Colonic mucosa (tissue), 4 donors: ENCODE measurements around the gene GP2. TPM values are rescaled to one million over a fixed set of nuclear protein-coding genes. Genes with fewer than 3 reads are reported as not detected.

Experiments used
- DNase-seq: peaks from one replicate; pipeline ENCODE4 v3.0.0-alpha.2; 2020
- H3K27ac ChIP-seq: fragments of 200-600 bp; one replicate; pipeline ENCODE4 v1.8.0; 2021
- H3K27me3 ChIP-seq: fragments of 200-600 bp; one replicate; pipeline ENCODE4 v1.8.0; 2021
- H3K36me3 ChIP-seq: fragments of 200-600 bp; one replicate; pipeline ENCODE4 v1.8.0; 2021
- H3K4me1 ChIP-seq: fragments of 200-600 bp; one replicate; pipeline ENCODE4 v1.8.0; 2021; ENCODE audit warnings: mild to moderate bottlenecking
- H3K4me3 ChIP-seq: fragments of 200-600 bp; one replicate; pipeline ENCODE4 v1.8.0; 2021
- H3K9ac ChIP-seq, 2 donors: one replicate each; pipeline ENCODE4 v1.7.0; 2013; ENCODE audit warnings: control low read depth in 2 of 2, low read depth in 2 of 2, low read length in 2 of 2
- H3K9me3 ChIP-seq: fragments of 200-600 bp; one replicate; pipeline ENCODE4 v1.8.0; 2021
- CTCF ChIP-seq: fragments of 200-600 bp; IDR thresholded peaks from one replicate; pipeline ENCODE4 v1.8.0; 2022; ENCODE audit warnings: antibody characterized with exemption, mild to moderate bottlenecking
- intact Hi-C: fragments of 100-400 bp; cut with DNase I; formaldehyde crosslinking; loops from one replicate; pipeline ENCODE4 v1.14.1; 2022
- total RNA-seq, 2 donors: library from RNA; stranded (reverse); fragmentation: NEBNext Ultra II Directional in 1 of 2; extraction: Animal tissue kit (Norgen Biotek cat#: 25700) in 1 of 2; gene quantifications; one replicate each; pipeline ENCODE4 v1.2.1, GENCODE V29; 2021
- donor health status: healthy.
- donor health status: DM: no; HTN: no; CAD: no.
- donor health status: DM: no; HTN: no; CAD: no.

Gene GP2
- total RNA-seq, 2 donors from 2014 or later, result 5.3 to 31.1 TPM

DNA sequence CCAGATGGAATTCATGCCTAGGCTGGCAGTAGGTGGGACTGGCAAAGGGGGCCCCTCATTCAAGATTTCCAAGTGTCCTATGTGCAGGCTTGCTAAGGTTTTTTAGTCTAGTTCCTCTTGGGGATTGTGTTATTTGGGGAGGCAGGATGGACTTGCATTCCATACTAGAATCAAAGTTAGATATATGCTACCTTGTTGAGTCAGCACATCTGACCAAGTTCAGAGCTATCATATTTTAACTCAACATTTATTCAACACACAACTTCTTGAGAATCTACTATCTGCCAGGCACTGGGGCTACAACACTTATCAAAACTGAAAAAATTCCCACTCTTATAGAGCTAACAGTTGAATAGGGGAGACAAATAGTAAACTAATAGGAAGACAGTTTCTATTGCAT, 6.7 kb downstream of the GP2 start:
- H3K27ac ChIP-seq, result no peak overlapping the region
- no peak overlapping the region for H3K4me3 ChIP-seq
- H3K36me3 ChIP-seq, result no peaks in the 10 kb centered on the region

DNA sequence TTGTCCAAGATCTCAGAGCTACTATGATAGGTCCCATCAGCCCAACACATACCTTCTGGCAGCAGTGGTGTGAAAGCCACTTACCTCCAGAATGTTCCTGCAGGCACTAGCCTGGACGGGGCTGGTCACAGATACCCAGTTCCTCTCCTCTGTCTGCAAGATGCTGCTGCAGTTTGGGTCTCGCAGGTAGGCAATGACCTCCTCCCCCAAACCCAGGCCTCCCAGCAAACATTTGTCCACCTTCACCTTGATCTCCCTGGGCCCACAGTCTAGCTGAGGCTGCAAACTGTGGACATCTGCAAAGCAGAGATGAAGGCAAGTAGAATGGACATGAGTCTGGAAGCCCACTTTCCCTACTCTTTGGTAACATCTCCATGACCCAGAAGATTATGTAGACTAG, 7.1 kb downstream of the GP2 start:
- no peaks in the 10 kb centered on the region for H3K4me1 ChIP-seq
- no peak overlapping the region for H3K27ac ChIP-seq
- no peak for TF ChIP-seq CTCF
- H3K9me3 ChIP-seq, result no peaks in the 10 kb centered on the region
- no peak for DNase-seq
- H3K27me3 ChIP-seq, result no peaks in the 10 kb centered on the region
- no peak overlapping the region for H3K4me3 ChIP-seq
- H3K36me3 ChIP-seq, result no peaks in the 10 kb centered on the region
- no peak overlapping the region for H3K9ac ChIP-seq
- intact Hi-C loops, result no loop called here

More for the DNA sequence above, 6.7 kb downstream of the GP2 start:
- no peak for DNase-seq
- no peak overlapping the region for H3K9ac ChIP-seq
- H3K4me1 ChIP-seq, result no peaks in the 10 kb centered on the region
- H3K27me3 ChIP-seq, result no peaks in the 10 kb centered on the region
- no peak for TF ChIP-seq CTCF
- H3K9me3 ChIP-seq, result no peaks in the 10 kb centered on the region
- intact Hi-C loops, result no loop called here

DNA sequence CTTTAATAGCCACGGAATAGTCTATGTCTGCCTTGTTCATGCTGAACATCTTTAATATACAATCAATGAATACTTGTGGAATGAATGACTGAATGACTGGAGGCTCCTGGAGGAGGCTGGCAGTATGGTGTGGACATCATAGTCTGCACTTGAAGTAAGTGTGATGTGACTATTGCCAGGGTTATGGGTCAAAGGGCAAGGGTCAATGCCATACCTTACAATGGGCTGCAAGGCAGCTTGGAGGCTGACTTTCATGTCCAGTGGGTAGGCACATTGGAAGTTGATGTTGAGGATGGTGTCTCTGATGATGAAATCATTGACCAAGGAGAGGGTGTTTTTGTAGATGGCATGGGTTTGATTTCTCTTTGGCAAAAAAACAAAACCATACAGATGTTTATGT, 7.9 kb downstream of the GP2 start:
- no peak for TF ChIP-seq CTCF
- H3K36me3 ChIP-seq, result no peaks in the 10 kb centered on the region

DNA sequence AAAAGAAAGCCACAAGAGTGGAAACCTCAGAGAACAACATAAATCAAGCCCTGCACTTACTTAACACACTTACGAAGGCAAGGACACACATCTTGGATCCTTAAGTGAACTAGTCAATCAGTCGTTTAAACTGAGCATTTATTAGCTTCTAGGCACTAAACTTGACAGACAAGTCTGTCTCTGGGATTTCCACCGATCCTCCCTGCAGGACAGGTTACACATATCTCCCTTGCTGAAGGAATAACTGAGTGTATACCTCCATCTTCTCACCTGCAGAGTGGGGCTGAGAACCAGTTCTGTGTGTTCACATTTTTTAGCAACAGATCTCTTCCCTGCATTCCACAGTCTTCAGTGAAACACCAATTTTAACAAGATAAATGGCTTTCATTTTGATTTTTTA, 8.9 kb downstream of the GP2 start:
- H3K36me3 ChIP-seq, result no peaks in the 10 kb centered on the region
- no peak overlapping the region for H3K4me3 ChIP-seq

More for the DNA sequence above, 7.9 kb downstream of the GP2 start:
- no peak overlapping the region for H3K9ac ChIP-seq
- no peaks in the 10 kb centered on the region for H3K27me3 ChIP-seq
- no peak for DNase-seq
- H3K9me3 ChIP-seq, result no peaks in the 10 kb centered on the region
- intact Hi-C loops, result no loop called here
- no peak overlapping the region for H3K27ac ChIP-seq
- no peaks in the 10 kb centered on the region for H3K4me1 ChIP-seq
- no peak overlapping the region for H3K4me3 ChIP-seq

DNA sequence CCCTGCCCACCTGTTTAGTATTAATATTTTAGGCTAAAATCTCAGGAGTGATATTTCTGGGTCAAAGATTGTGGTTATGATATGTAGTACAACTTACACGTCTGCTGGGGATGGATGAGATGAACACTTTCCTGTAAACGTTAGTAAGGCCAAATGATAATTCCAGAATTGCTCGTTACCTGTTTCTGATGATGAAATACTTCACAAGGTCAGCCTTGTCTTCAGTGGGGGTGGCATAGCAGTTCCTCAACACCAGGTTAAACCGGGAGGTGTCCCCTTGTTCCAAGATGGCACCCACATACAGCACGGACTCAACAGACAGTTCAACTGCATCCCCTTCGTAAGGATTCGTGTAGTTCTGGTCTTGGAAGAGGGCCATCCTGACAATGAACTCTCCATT, 9.3 kb downstream of the GP2 start:
- no peaks in the 10 kb centered on the region for H3K27me3 ChIP-seq
- no peak for DNase-seq
- H3K36me3 ChIP-seq, result no peaks in the 10 kb centered on the region
- no peak overlapping the region for H3K27ac ChIP-seq
- no peak overlapping the region for H3K9ac ChIP-seq
- no peaks in the 10 kb centered on the region for H3K4me1 ChIP-seq
- intact Hi-C loops, result no loop called here
- no peak for TF ChIP-seq CTCF
- H3K9me3 ChIP-seq, result no peaks in the 10 kb centered on the region
- no peak overlapping the region for H3K4me3 ChIP-seq

More for the DNA sequence above, 8.9 kb downstream of the GP2 start:
- no peak for DNase-seq
- TF ChIP-seq CTCF, result no peak
- Histone ChIP-seq H3K9me3 (no peaks in the 10 kb centered on the region), H3K4me1 (no peaks in the 10 kb centered on the region), H3K9ac (no peak overlapping the region), H3K27me3 (no peaks in the 10 kb centered on the region), H3K27ac (no peak overlapping the region)
- intact Hi-C loops, result no loop called here

DNA sequence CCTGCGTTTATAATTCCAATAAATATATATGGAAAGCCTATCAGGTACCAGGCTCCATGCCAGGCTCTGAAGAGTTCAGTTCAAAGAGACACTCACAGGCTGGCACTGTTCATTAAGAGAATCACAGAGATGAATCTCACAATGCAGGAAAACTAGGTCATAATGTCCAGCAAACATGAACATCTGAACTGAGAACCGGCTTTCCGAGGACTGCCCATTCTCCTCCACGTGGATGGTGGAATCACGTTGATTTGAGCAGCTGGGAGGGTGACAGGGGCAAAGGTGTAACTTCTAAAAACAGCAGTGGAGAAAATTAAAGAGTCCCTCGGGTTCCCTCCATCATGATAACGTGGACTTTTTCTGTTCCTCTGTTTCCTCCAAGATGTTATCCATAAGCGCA, 10.2 kb downstream of the GP2 start:
- H3K27ac ChIP-seq, result no peak overlapping the region
- H3K9me3 ChIP-seq, result no peaks in the 10 kb centered on the region
- no peaks in the 10 kb centered on the region for H3K27me3 ChIP-seq
- intact Hi-C loops, result no loop called here
- no peak for DNase-seq
- H3K4me1 ChIP-seq, result no peaks in the 10 kb centered on the region
- no peak overlapping the region for H3K4me3 ChIP-seq
- TF ChIP-seq CTCF, result no peak
- H3K36me3 ChIP-seq, result no peaks in the 10 kb centered on the region
- no peak overlapping the region for H3K9ac ChIP-seq
